ENCODE results near the gene PTPRQ.
A peak's percentile ranks its signal among the peaks of the same experiment; 100 is the strongest.
"Not testable (repeated sequence)": the region's sequence is repeated elsewhere in the genome, so short reads cannot be mapped to it uniquely, and the experiment has no call there.

The PTPRQ gene

GRCh38 chr12:80443974-80444666 is at the start of gene PTPRQ:
Gene PTPRQ, plus strand, starts transcription at chr12:80444235. Its CDS starts 111 bp downstream, at chr12:80444346.
- no peak for DNase-seq (ENCODE audit: low spot score)

DNA sequence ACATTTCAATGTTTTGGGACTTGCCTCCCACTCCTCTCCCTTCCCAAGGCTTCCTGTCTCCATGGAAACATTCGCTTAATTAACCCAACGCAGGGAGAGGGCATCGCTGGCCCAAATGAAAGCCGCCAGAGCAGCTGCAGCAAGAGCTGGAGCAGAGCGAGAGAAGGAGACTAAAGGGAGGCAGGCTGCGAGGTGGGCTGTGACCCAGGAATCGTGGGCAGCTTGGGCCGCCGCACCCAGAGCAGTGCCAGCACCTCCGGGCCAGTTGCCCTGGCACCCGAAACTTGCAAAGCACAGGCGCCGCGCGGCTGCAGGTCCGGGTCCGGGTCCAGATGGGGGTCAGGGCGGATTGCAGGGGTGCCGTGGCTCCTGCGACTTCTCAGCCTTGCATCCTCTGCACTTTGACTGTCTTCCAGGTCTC is 43.5 kb upstream of the PTPRQ start:
- DNase-seq (ENCODE audit: low spot score) = peak; percentile 45

GRCh38 chr12:80401191-80401590 is 42.8 kb upstream of the PTPRQ start:
- peak; percentile 4 for DNase-seq (ENCODE audit: low spot score)

- DNase-seq (ENCODE audit: low spot score) = no peak
These were observed 39.4 kb upstream of the PTPRQ start for GRCh38 chr12:80404629-80405028.

GRCh38 chr12:80406253-80406652 is 37.8 kb upstream of the PTPRQ start:
- no peak for DNase-seq (ENCODE audit: low spot score)

GRCh38 chr12:80411787-80412186 is 32.2 kb upstream of the PTPRQ start:
- no peak for DNase-seq (ENCODE audit: low spot score)

- peak; percentile 51 for DNase-seq (ENCODE audit: low spot score)
These were observed 31.6 kb upstream of the PTPRQ start for GRCh38 chr12:80412343-80412953.

DNA sequence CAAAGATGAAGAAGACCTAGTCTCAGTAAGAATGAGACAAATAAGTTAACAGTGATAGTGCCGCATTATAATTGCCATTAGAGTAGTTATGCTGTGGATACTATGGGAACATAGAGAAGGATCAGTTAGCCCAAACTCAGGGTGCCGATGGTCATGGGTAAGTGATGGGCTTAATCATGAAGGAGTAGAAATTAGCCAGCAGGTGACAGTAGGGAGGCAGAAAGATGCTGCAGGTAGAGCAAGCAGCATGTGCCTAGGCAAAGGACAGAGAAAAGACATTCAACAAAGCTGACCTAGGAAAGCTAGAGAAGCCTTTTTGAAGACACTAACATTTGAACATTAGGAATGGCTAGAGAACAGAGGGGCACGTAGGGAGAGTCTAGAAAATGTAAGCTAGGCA is 30.6 kb upstream of the PTPRQ start:
- DNase-seq (ENCODE audit: low spot score) = no peak

GRCh38 chr12:80415466-80415865 is 28.6 kb upstream of the PTPRQ start:
- DNase-seq (ENCODE audit: low spot score) = no peak

- DNase-seq (ENCODE audit: low spot score) = no peak
These were observed 24.4 kb upstream of the PTPRQ start for GRCh38 chr12:80419644-80420043.

DNA sequence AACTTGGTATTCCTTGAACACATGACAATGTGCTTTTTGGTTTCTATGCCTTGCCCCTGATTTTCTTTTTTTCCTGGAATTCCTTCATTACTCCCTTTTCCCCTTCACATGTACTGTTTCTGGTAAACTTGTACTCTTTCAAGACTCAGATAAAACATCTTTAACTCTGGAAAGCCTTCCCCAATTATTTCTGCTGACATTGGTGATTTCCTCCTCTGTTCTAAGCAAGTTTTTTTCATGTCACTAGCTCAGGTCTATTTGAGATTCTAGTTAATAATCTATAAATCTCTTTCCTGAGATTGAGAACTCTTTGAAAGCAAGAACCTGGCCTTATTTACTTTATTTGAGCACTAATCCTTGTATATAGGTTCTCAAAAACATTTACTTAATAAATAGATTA is 24.0 kb upstream of the PTPRQ start:
- no peak for DNase-seq (ENCODE audit: low spot score)

- no peak for DNase-seq (ENCODE audit: low spot score)
These were observed 21.5 kb upstream of the PTPRQ start for GRCh38 chr12:80422550-80422949.

DNA sequence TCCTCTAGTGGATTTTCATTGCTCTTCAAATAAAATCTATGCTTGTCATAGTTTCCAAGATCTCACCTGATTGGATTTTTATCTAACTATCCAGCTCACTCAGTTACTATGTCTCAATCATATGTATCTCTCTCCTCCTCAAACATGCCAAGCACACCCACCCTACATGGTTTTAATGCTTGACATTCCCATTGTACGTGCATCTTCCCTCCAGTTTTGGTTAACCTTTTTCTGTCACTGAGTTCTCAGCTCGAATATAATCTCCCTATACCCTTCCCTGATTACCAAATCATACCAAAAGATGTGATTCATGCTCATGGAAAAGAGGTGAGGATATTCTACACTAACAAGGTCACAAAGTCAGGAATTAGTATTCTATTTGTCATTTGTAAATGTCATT is 12.0 kb upstream of the PTPRQ start:
- DNase-seq (ENCODE audit: low spot score) = no peak

- DNase-seq (ENCODE audit: low spot score) = peak; percentile 27
These were observed 2.1 kb upstream of the PTPRQ start for GRCh38 chr12:80441921-80442320.

- DNase-seq (ENCODE audit: low spot score) = no peak
These were observed 1.4 kb upstream of the PTPRQ start for GRCh38 chr12:80442426-80443222.

GRCh38 chr12:80445083-80445793 is 1.2 kb downstream of the PTPRQ start:
- DNase-seq (ENCODE audit: low spot score) = peak; percentile 38

DNA sequence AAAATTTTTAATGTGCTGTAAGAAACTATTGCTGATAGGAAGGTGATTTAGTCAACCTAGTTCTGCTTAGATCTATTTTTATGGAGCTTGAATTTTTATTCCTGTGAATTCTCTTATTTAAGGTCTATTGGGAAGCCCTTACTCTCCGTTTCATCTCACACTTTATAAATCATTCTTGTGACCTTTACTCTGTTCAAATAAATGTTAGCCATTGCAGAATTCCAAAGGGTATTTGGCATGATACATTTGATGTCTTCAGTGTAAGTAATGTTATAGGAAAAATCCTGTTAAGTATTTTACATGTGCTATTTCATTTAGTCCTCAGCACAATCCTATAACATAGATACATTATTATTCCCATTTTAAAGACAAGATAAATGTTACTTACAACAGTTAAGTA is 12.5 kb downstream of the PTPRQ start:
- no peak for DNase-seq (ENCODE audit: low spot score)

- DNase-seq (ENCODE audit: low spot score) = no peak
These were observed 16.9 kb downstream of the PTPRQ start for GRCh38 chr12:80460972-80461371.

DNA sequence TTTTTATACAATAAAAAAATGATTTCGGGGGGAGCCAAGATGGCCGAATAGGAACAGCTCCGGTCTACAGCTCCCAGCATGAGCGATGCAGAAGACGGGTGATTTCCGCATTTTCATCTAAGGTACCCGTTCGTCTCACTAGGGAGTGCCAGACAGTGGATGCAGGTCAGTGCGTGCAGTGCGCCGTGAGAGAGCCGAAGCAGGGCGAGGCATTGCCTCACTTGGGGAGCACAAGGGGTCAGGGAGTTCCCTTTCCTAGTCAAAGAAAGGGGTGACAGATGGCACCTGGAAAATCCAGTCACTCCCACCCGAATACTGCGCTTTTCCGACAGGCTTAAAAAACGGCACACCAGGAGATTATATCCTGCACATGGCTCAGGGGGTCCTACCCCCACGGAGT is 17.8 kb downstream of the PTPRQ start:
- DNase-seq (ENCODE audit: low spot score) = not testable (repeated sequence)

- peak; percentile 25 for DNase-seq (ENCODE audit: low spot score)
These were observed 25.6 kb downstream of the PTPRQ start for GRCh38 chr12:80469681-80470080.

DNA sequence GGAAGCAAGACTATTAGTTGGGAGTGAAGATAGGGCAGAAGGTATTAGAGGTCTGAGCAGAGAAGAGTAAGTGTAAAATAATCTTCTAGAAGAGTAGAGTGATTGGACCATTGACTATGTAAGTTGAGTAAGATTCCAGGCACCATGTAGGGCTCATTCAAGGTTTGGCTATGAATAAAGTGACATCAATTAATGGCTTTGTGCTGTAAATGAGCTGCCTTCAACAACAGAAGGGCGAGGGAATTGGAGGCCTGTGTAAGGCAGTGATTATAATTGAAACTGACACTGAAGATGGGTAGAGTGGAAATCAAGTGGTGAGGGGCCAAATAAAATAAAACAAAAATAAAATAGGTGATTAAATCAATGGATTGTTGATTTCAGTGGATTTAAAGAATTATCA is 26.4 kb downstream of the PTPRQ start:
- no peak for DNase-seq (ENCODE audit: low spot score)

- no peak for DNase-seq (ENCODE audit: low spot score)
These were observed 28.2 kb downstream of the PTPRQ start for GRCh38 chr12:80472236-80472635.

Data from GM03348 (cell line).